ENCODE data around the gene ANKRD42. TPM values are rescaled to one million over a fixed set of nuclear protein-coding genes. Genes with fewer than 3 reads are reported as not detected.

The ANKRD42 gene
- total RNA-seq, 4 donors from 2014 or later: 5.6 to 11.5 (median 8.9) TPM

DNA sequence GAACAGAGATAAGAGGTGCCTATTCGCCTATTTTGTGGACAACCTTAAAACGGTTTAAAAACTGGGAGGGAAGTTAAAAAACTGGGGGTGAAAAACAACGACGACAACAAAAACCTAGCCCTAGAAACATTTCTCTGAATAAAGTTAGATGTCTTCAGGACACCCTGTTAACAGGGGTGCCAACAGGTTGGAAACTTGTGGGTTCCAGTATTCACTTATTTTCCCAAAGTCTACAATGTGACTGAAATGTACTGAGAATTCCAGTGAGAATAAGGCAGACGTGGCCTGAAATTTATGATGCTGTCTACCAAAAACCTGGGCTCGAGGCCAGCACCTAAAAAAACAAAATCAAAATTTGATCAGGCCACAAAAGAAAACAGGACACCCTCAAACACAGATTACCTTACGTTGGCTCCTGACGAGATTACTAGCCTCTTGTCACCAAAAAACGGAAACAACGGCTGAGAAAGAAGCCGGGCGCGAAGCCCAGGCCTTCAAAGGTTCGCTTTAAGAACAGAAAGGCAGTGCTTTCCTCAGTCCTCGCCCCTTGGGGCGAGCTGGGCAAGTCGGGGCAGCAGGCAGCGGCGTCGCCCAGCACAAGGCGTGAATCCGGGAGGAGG, 91.7 kb downstream of the ANKRD42 start:
- no peak for TF ChIP-seq EP300 (IDR thresholded peaks at IDR 0.05; ENCODE audit: low read depth)
- no peak for DNase-seq
- intact Hi-C loops (cut with DNase I; ENCODE audit: low total_unique reads): no loop called here
- no peaks in the 10 kb centered on the region for H3K27me3 ChIP-seq
- H3K27ac ChIP-seq: peak overlapping the region; percentile 93 to 99 (median 98)
- peaks cover 10 to 37% (median 20%) of the 10 kb centered on the region in 4 donors for H3K4me1 ChIP-seq
- 1 to 5% methylated on average over 8 to 20 of the region's 22 CpGs for WGBS, 2 donors (ENCODE audit: low coverage in 1 of 2)
- peak overlapping the region; percentile 67 to 85 (median 72) for H3K4me3 ChIP-seq
- in situ Hi-C loops (cut with MboI; ENCODE audit: low pct_ligation_motif_present in 1 of 4, low pct_unique_long_range_greater_than_20kb in 1 of 4, low sequenced_read_pairs in 3 of 4): loop anchor here in 2 of 4 donors (10.0 to 25.0 kb wide), 2 partner anchors 380 to 527 kb away; partner anchors contain the start of genes DDIAS (in 1 of the 2) and PRCP (in 1 of the 2)
- H3K9me3 ChIP-seq: no peaks in the 10 kb centered on the region
- no peaks in the 10 kb centered on the region for H3K36me3 ChIP-seq

- intact Hi-C loops (cut with DNase I; ENCODE audit: low total_unique reads): no loop called here
Measured at GRCh38 chr11:83285771-83286528, 92.4 kb downstream of the ANKRD42 start, which contains the start of gene CCDC90B. Gene CCDC90B (minus strand): TSS chr11:83286367. CDS start chr11:83285972, 395 bp downstream.

GRCh38 chr11:83287631-83288030, 94.1 kb downstream of the ANKRD42 start:
- WGBS, 2 donors (ENCODE audit: low coverage in 1 of 2): 88% methylated on average over 2 to 6 of the region's 6 CpGs
- no peak for DNase-seq
- H3K9me3 ChIP-seq: no peaks in the 10 kb centered on the region
- no peaks in the 10 kb centered on the region for H3K36me3 ChIP-seq
- intact Hi-C loops (cut with DNase I; ENCODE audit: low total_unique reads): no loop called here
- in situ Hi-C loops (cut with MboI; ENCODE audit: low pct_ligation_motif_present in 1 of 4, low pct_unique_long_range_greater_than_20kb in 1 of 4, low sequenced_read_pairs in 3 of 4): loop anchor here in 2 of 4 donors (10.0 to 25.0 kb wide), 2 partner anchors 383 to 525 kb away; partner anchors contain the start of genes DDIAS (in 1 of the 2) and PRCP (in 1 of the 2)
- H3K27me3 ChIP-seq: no peaks in the 10 kb centered on the region
- no peak overlapping the region for H3K4me3 ChIP-seq
- no peak overlapping the region for H3K27ac ChIP-seq
- H3K4me1 ChIP-seq: peaks cover 10 to 30% (median 17%) of the 10 kb centered on the region in 4 donors
- TF ChIP-seq CTCF (IDR thresholded peaks at IDR 0.05): no peak
- no peak for TF ChIP-seq POLR2AphosphoS5 (IDR thresholded peaks at IDR 0.05)
- no peak for TF ChIP-seq POLR2A (IDR thresholded peaks at IDR 0.05)
- TF ChIP-seq EP300 (IDR thresholded peaks at IDR 0.05; ENCODE audit: low read depth): no peak

More at GRCh38 chr11:83285771-83286528, 92.4 kb downstream of the ANKRD42 start, which contains the start of gene CCDC90B:
- peak within 1 kb of the TSS; percentile 67 to 85 (median 72) for H3K4me3 ChIP-seq
- no peaks in the 10 kb centered on the region for H3K36me3 ChIP-seq
- H3K27ac ChIP-seq: peak within 1 kb of the TSS; percentile 93 to 99 (median 98)
- no peak for TF ChIP-seq CTCF (IDR thresholded peaks at IDR 0.05)
- peak; percentile 88 to 93 (median 88) for TF ChIP-seq POLR2AphosphoS5 (IDR thresholded peaks at IDR 0.05)
- peak; percentile 95 for TF ChIP-seq POLR2A (IDR thresholded peaks at IDR 0.05)
- TF ChIP-seq EP300 (IDR thresholded peaks at IDR 0.05; ENCODE audit: low read depth): no peak
- no peaks in the 10 kb centered on the region for H3K27me3 ChIP-seq
- H3K4me1 ChIP-seq: peaks cover 10 to 37% (median 20%) of the 10 kb centered on the region in 4 donors
- WGBS, 2 donors (ENCODE audit: low coverage in 1 of 2): 0% methylated on average over 50 of the region's 55 CpGs; no CpG with 5 or more reads in 1 of the 2 donors
- in situ Hi-C loops (cut with MboI; ENCODE audit: low pct_ligation_motif_present in 1 of 4, low pct_unique_long_range_greater_than_20kb in 1 of 4, low sequenced_read_pairs in 3 of 4): loop anchor here in 2 of 4 donors (10.0 to 25.0 kb wide), 2 partner anchors 381 to 526 kb away; partner anchors contain the start of genes DDIAS (in 1 of the 2) and PRCP (in 1 of the 2)
- DNase-seq: peak; percentile 96
- no peaks in the 10 kb centered on the region for H3K9me3 ChIP-seq

- Histone ChIP-seq H3K27me3 (no peaks in the 10 kb centered on the region), H3K4me3 (no peak overlapping the region), H3K4me1 (no peaks in the 10 kb centered on the region), H3K27ac (no peak overlapping the region), H3K36me3 (no peaks in the 10 kb centered on the region), H3K9me3 (no peaks in the 10 kb centered on the region)
- no peak for DNase-seq
- intact Hi-C loops (cut with DNase I; ENCODE audit: low total_unique reads): loop anchor here (2.0 to 10.0 kb wide), 2 partner anchors 432 to 528 kb away; no protein-coding TSS in a partner anchor
- in situ Hi-C loops (cut with MboI; ENCODE audit: low pct_ligation_motif_present in 1 of 4, low pct_unique_long_range_greater_than_20kb in 1 of 4, low sequenced_read_pairs in 3 of 4): loop anchor here in 3 of 4 donors (10.0 to 25.0 kb wide), 3 partner anchors 432 to 522 kb away; no protein-coding TSS in a partner anchor
- 49 to 50% methylated on average over 7 of the region's 7 CpGs for WGBS, 2 donors (ENCODE audit: low coverage in 1 of 2)
- TF ChIP-seq POLR2AphosphoS5 (IDR thresholded peaks at IDR 0.05): no peak
- no peak for TF ChIP-seq POLR2A (IDR thresholded peaks at IDR 0.05)
- TF ChIP-seq CTCF (IDR thresholded peaks at IDR 0.05): peak; percentile 52 to 66 (median 63)
- no peak for TF ChIP-seq EP300 (IDR thresholded peaks at IDR 0.05; ENCODE audit: low read depth)
Measured at GRCh38 chr11:83292709-83293456, 99.4 kb downstream of the ANKRD42 start.

Data from transverse colon (tissue), 4 donors.